Thyroid gland (tissue), 4 donors: ENCODE results near the gene IGSF5. TPM values are rescaled to one million over a fixed set of nuclear protein-coding genes. Genes with fewer than 3 reads are reported as not detected.

Experiments used
- DNase-seq, 2 donors: peaks; one replicate each; pipeline ENCODE4 v3.0.0-alpha.2; 2019
- H3K27ac ChIP-seq, 3 donors: fragments of 200-600 bp; sonication (generic); 1 replicate in 2 of 3; 2 replicates in 1 of 3; pipeline ENCODE4 v1.5.1; 2016 to 2019; ENCODE audit warnings: mild to moderate bottlenecking in 1 of 3, moderate library complexity in 1 of 3
- H3K27me3 ChIP-seq: fragments of 200-600 bp; sonication (generic); one replicate; pipeline ENCODE4 v1.5.1; 2019
- H3K36me3 ChIP-seq, 2 donors: fragments of 200-600 bp; sonication (generic); one replicate each; pipeline ENCODE4 v1.5.1; 2016 to 2019
- H3K4me1 ChIP-seq, 2 donors: fragments of 200-600 bp; sonication (generic); one replicate each; pipeline ENCODE4 v1.5.1; 2017 to 2019
- H3K4me3 ChIP-seq, 3 donors: fragments of 200-600 bp; sonication (generic); replicated peaks in 1 of 3; 1 replicate in 2 of 3; 2 replicates in 1 of 3; pipeline ENCODE4 v1.5.1; 2016; ENCODE audit warnings: mild to moderate bottlenecking in 1 of 3
- H3K9me3 ChIP-seq: fragments of 200-600 bp; sonication (generic); one replicate; pipeline ENCODE4 v1.5.1; 2017
- POLR2A ChIP-seq, 2 donors: fragments of 450-650 bp; IDR thresholded peaks; one replicate each; pipeline ENCODE4 v1.6.1; 2017; ENCODE audit warnings: antibody characterized with exemption in 2 of 2, mild to moderate bottlenecking in 2 of 2, moderate library complexity in 1 of 2
- WGBS, 2 donors: methylation state at CpG; one replicate each; pipeline ENCODE4 v1.1.5; 2017; 5-methylcytosine and 5-hydroxymethylcytosine counted together
- intact Hi-C: fragments of 100-400 bp; cut with DNase I; formaldehyde crosslinking; loops from one replicate; pipeline ENCODE4 v1.15.1; 2023
- total RNA-seq, 4 donors: library from RNA; depleted of rRNA; stranded (reverse); fragments of >200 nt; gene quantifications; one replicate each; pipeline ENCODE4 v1.2.3, GENCODE V29; 2016
- TF ChIP-seq, protein P1 (sequence below), 6 experiments: fragments of 200-600 bp in 3 of 6; fragments of 450-650 bp in 3 of 6; sonication (generic) in 3 of 6; IDR thresholded peaks; one replicate each; pipeline ENCODE4 v1.5.1; 2016 to 2019; ENCODE audit warnings: antibody characterized with exemption in 6 of 6, mild to moderate bottlenecking in 2 of 6, inconsistent platforms in 1 of 6, moderate library complexity in 1 of 6

Gene IGSF5
- total RNA-seq, 4 donors from 2014 or later: 0.49 to 0.89 (median 0.63) TPM; not detected in 1

DNA sequence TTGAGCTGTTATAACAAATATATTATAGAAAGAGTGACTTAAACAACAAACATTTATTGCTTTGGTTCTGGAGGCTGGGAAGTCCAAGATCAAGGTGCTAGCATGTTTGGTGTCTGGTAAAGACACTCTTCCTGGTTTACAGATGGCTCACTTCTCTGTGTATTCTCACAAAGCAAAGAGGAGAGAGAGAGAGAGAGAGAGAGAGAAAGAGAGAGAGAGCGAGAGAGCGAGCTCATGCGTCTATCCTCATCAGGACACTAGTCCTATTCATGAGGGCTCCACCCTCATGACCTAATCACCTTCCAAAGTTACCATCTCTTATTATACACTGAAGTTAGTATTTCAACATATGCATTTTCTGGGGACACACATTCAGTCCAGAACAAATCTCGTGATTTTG is 89.6 kb downstream of the IGSF5 start:
- no peak overlapping the region for H3K4me3 ChIP-seq
- WGBS, 2 donors: 77 to 93% methylated on average over 4 of the region's 4 CpGs
- no peaks in the 10 kb centered on the region for H3K4me1 ChIP-seq
- no peak for DNase-seq
- intact Hi-C loops: no loop called here
- TF ChIP-seq, protein P1, sequence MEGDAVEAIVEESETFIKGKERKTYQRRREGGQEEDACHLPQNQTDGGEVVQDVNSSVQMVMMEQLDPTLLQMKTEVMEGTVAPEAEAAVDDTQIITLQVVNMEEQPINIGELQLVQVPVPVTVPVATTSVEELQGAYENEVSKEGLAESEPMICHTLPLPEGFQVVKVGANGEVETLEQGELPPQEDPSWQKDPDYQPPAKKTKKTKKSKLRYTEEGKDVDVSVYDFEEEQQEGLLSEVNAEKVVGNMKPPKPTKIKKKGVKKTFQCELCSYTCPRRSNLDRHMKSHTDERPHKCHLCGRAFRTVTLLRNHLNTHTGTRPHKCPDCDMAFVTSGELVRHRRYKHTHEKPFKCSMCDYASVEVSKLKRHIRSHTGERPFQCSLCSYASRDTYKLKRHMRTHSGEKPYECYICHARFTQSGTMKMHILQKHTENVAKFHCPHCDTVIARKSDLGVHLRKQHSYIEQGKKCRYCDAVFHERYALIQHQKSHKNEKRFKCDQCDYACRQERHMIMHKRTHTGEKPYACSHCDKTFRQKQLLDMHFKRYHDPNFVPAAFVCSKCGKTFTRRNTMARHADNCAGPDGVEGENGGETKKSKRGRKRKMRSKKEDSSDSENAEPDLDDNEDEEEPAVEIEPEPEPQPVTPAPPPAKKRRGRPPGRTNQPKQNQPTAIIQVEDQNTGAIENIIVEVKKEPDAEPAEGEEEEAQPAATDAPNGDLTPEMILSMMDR (IDR thresholded peaks at IDR 0.05): no peak
- TF ChIP-seq POLR2A (IDR thresholded peaks at IDR 0.05): no peak
- H3K36me3 ChIP-seq: no peaks in the 10 kb centered on the region
- no peak overlapping the region for H3K27ac ChIP-seq
- no peaks in the 10 kb centered on the region for H3K27me3 ChIP-seq
- H3K9me3 ChIP-seq: no peaks in the 10 kb centered on the region

DNA sequence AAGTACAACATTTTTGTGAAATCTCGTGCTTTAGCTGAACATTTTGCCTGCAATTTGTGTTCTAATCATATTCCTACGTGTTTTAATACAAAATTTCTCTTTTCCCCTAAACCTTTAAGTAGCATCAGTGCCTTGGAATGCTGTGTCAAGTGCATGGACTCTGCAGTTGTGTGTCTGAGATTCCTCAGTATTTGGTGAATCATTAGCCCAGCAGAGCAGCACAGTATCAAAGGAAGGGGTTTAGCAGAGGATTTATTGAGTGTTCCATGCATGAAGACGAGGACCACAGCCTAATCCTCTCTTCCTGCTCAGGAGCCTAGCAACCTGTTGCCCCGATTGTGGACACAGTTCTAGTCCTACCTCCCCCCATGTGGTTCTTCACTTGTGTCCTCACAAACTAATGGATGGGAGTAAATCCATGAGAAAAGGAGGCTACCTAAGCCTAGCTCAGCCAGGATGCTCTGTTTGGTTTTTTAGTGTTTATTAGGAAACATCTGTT is 92.9 kb downstream of the IGSF5 start:
- no peaks in the 10 kb centered on the region for H3K36me3 ChIP-seq
- no peak overlapping the region for H3K4me3 ChIP-seq
- intact Hi-C loops: no loop called here
- no peak for DNase-seq
- no peaks in the 10 kb centered on the region for H3K9me3 ChIP-seq
- WGBS, 2 donors: 71 to 78% methylated on average over 4 of the region's 4 CpGs
- H3K27me3 ChIP-seq: no peaks in the 10 kb centered on the region
- H3K27ac ChIP-seq: no peak overlapping the region
- no peaks in the 10 kb centered on the region for H3K4me1 ChIP-seq
- no peak for TF ChIP-seq POLR2A (IDR thresholded peaks at IDR 0.05)
- TF ChIP-seq, protein P1 (IDR thresholded peaks at IDR 0.05): no peak

DNA sequence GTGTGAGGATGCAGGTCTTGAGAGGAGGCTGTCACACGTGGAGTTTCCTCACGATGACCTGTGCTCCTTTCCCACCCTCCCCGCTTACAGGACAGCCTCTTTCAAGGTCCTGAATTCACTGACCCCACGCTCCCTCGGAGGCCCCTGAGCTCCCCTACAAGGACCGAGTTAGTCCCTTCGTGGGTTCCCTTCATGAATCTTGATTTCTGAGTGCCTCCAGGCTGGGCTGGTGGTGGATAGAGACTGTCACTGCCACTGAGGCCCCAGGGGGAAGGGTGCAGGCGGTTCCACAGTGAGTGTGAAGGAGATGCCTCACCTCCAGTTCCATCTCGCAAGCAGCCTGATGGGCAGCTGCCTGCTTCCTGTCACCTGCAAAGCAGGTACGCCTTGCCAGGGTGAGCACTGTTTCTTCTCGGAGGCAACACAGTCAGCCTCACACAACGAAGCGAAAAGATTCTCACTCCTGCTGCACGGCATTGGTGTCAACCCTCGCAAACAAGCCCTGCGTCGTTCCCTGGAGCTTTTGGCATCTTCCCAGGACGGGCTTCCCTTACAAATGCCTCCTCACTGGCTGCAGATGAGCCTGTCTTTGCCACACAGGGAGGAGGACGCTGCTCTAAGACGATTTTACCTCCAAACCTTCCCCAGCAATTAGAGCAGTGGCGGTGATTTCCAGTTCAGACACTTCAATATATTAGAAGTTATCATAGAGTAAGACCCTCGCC is 95.6 kb downstream of the IGSF5 start:
- Histone ChIP-seq H3K36me3 (no peaks in the 10 kb centered on the region), H3K27ac (no peak overlapping the region), H3K27me3 (no peaks in the 10 kb centered on the region), H3K4me3 (no peak overlapping the region), H3K9me3 (no peaks in the 10 kb centered on the region), H3K4me1 (no peaks in the 10 kb centered on the region)
- intact Hi-C loops: no loop called here
- no peak for DNase-seq
- no peak for TF ChIP-seq POLR2A (IDR thresholded peaks at IDR 0.05)
- TF ChIP-seq, protein P1 (IDR thresholded peaks at IDR 0.05): no peak
- WGBS, 2 donors: 75 to 77% methylated on average over 22 of the region's 22 CpGs

DNA sequence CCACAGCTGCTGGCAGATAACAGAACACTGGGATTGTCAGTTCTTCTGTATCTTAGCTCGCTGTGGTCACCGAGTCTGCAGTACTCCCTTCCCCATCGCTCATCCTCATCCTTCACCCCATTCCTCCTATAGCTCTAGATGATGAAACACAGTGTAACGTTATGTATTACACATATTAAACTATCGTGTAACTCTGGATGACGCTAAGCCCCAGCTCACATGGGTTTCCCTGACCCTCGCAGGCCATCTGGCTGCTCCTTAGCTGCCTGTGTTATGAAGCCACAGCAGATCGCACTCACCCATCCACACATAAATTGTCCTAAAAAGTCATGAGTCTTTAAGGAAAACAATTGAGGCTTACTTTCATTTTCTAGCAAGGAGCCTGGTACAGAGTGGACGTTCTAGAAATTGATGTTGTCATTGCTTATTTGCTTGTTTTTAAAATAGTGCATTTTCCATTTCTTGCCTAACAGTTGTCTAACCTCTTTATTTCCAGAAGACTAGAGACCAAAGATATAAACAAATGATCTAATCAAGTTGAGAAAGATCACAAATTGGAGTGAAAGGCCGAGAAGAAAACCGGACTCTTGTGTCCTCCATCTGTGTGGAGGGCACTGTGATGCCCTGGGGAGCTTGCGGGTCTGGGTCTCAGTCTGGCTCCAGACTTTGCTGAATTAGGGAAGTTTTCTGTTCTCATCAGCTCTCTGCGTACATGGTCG is 97.9 kb downstream of the IGSF5 start:
- no peak for DNase-seq
- H3K36me3 ChIP-seq: no peaks in the 10 kb centered on the region
- no peaks in the 10 kb centered on the region for H3K4me1 ChIP-seq
- no peak overlapping the region for H3K27ac ChIP-seq
- H3K9me3 ChIP-seq: no peaks in the 10 kb centered on the region
- no peak overlapping the region for H3K4me3 ChIP-seq
- TF ChIP-seq, protein P1 (IDR thresholded peaks at IDR 0.05): no peak
- no peak for TF ChIP-seq POLR2A (IDR thresholded peaks at IDR 0.05)
- WGBS, 2 donors: 79 to 84% methylated on average over 14 of the region's 14 CpGs
- no peaks in the 10 kb centered on the region for H3K27me3 ChIP-seq
- intact Hi-C loops: no loop called here

DNA sequence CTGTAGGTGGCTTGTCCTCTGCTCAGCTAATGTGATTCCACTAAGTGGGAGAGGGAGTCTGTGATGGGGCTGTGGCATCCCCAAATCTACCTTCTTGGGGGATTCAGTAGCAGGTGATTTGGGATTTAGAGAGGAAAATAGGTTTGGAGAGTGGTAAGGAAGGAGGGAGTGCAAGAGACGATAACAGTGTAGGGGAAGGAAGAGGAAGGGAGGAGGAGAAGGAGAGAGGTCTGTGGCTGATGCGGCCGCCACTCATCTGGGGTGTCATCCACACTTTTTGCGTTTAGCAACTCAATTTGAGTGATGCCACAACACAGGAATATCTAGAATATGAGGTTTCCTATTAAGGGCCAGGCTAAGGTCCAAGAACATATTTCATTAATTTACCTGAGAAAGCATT is 98.5 kb downstream of the IGSF5 start:
- WGBS, 2 donors: 92% methylated on average over 4 of the region's 4 CpGs
- H3K4me3 ChIP-seq: no peak overlapping the region
- H3K27ac ChIP-seq: no peak overlapping the region
- TF ChIP-seq, protein P1 (IDR thresholded peaks at IDR 0.05): no peak
- no peak for TF ChIP-seq POLR2A (IDR thresholded peaks at IDR 0.05)
- no peaks in the 10 kb centered on the region for H3K27me3 ChIP-seq
- no peak for DNase-seq
- H3K4me1 ChIP-seq: no peaks in the 10 kb centered on the region
- intact Hi-C loops: no loop called here
- no peaks in the 10 kb centered on the region for H3K36me3 ChIP-seq
- no peaks in the 10 kb centered on the region for H3K9me3 ChIP-seq
